Activated CD4-positive, CD25-positive, alpha-beta regulatory T cell (primary cell): ENCODE data around the gene PLXDC2.

Experiments used
- DNase-seq, 4 experiments: peaks; one replicate each; lab custom pipeline; 2025; lab: John Stamatoyannopoulos, UW

The PLXDC2 gene

GRCh38 chr10:19857876-19858275, 41.6 kb downstream of the PLXDC2 start:
- DNase-seq = no peak

DNA sequence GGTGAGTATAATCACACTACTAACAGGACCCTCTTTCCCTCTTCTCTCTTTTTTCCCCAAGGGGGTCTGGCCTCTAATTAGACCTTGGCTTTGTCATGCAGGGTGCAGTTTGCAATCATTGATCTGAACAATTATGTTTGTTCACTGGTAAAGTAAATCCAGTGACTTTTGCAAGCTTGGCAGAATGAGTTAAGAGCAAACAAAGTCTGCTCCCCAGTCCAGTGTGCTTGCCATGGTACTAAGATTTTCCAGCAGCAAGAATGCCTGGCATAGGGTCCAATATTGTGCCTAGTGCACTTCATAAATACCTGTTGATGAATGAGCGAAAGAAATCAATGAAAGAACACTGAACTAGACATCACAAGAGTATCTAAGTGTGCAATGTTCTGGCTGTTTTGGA, 43.9 kb downstream of the PLXDC2 start:
- DNase-seq = no peak

GRCh38 chr10:19862811-19863515, 46.7 kb downstream of the PLXDC2 start:
- DNase-seq = no peak

DNA sequence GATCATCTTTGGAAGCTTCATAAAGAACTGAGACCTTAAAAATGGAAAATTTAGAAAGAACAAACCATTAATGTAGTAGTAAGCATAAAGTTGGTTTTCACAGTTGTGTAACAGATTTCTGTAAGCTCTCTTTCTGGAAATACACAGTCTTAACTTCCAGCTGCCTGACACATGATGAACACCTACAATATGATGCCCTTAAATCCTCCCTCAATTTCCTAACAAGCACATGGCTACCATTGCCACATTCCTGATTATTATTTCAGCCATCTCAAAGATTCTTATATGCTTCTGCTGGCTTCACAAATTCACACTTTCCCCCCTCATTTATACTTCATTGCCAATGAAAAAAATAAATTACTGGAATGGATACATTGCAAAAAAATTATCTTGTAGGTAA, 49.4 kb downstream of the PLXDC2 start:
- DNase-seq = no peak

DNA sequence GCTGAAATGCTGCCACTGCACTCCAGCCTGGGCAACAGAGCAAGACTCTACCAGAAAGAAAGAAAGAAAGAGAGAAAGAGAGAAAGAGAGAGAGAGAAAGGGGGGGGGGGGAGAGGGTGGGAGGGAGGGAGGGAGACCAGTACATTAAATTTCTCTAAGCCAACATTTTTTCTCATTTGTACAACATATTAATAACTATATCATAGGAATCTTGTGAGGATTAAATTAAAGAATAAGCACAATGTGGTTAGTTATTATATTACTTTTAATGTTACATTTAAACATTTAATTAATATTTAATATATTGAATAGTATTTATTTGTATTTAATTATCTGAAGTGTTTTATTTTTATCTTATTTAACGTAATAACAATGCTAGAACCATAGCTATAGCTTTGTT, 53.1 kb downstream of the PLXDC2 start:
- DNase-seq = no peak

GRCh38 chr10:19872504-19873271, 56.5 kb downstream of the PLXDC2 start:
- no peak for DNase-seq

- DNase-seq = no peak
Measured at GRCh38 chr10:19874190-19874589, 58.0 kb downstream of the PLXDC2 start.

- DNase-seq = no peak
Measured at GRCh38 chr10:19874791-19875190, 58.6 kb downstream of the PLXDC2 start.

- no peak for DNase-seq
Measured at GRCh38 chr10:19876570-19876969, 60.3 kb downstream of the PLXDC2 start.

DNA sequence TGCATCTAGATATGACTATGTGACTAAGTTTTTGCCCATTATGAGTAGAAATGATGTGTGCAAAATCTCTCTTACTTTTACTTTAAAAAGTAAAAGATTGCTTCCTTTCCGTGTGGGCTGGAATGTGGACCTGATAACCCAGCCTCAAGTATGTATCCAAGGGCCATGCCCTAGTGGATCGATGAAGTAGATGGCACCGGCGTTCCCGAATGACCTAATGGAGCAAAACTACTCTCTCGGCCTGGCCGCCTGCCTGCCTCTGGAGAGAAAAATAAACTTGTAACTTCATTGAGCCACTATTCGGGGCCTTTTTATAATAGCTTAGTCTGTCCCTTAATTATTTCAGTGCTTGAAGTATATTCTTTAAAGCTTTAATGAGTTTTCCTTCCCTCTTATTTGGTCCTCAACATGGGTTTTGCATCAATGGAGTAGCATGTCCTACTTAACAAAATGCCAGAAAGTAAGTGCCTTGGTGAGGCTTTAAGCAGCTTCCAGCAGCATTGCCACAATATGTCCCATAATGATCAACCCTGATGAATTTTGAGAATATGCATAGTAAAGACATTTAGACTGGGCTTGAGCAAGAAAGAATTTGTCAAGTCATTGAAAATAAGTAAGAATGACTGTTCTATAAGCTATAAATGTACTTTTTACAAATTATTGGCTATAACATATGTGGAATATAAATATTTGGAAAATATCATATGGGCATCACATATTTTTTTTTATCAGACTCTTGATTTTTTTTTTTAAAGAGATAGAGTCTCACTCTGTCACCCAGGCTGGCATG, 61.4 kb downstream of the PLXDC2 start:
- DNase-seq = no peak

GRCh38 chr10:19882621-19883020, 66.4 kb downstream of the PLXDC2 start:
- DNase-seq = no peak

DNA sequence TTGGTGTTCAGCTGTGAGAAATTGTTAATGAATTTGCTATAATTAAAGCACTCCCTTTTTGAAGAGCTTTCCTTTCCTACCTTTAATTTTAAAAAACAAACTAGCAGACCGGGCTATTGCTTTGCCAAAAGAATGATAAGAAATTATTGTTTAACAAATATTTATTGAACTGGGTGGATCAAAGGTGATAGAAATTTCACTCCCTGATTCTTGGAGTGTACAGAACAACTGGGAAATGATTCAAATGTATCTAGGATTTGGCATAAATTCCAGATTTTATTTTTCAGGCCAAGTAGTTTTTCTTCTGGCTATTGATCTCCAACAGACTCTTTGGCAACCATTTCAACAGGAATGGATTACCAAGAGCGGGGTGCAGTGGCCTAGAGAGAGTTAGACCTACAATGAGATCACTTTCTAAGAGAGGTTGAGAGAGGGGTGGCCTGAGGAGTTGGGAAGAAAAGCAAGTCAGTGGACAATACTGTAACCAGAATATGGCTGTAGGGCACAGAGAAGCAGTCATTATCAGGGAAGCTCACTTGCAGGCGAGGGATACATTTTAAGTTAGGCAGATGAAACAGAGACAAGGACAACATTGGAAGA, 71.9 kb downstream of the PLXDC2 start:
- DNase-seq = no peak

DNA sequence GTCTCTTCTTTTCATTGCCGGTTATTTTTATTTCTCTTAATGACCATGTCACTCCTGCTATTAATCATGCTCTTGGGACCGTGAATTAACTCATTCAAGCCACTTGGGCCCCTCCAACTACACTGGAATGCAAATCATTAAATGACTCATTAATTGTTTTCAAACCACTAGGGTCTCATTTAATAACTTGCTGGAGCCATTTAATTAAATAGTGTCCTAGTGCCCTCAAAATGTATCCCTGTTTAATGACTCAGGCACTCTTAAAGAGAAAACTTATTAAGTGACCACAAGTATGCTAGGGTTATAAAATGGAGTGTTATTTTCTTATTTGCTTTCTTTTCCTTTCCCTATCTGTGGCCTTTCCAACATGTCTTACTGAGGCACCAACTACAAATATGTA, 73.0 kb downstream of the PLXDC2 start:
- no peak for DNase-seq

GRCh38 chr10:19891429-19891828, 75.2 kb downstream of the PLXDC2 start:
- DNase-seq = no peak

GRCh38 chr10:19892270-19892669, 76.0 kb downstream of the PLXDC2 start:
- DNase-seq = no peak

DNA sequence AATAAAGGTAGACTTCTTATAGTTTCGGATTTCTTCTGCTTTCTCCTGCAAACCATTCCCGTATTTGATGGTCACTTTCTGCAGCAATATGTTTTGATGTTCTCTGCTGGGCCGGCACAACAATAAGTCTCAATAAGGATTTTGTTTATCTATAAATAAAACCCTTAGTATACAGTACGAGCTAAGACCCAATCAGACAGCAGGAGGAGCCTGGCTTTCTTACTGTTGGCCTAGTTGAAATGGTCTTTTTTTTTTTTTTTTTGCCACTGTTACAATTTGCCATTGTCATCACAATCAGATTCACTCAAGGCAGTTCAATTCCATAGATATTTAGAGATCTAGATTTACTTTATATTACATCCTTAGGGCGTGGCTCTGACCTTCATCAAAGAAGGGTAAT, 76.4 kb downstream of the PLXDC2 start:
- no peak for DNase-seq

- DNase-seq = no peak
Measured at GRCh38 chr10:19895500-19895899, 79.3 kb downstream of the PLXDC2 start.

DNA sequence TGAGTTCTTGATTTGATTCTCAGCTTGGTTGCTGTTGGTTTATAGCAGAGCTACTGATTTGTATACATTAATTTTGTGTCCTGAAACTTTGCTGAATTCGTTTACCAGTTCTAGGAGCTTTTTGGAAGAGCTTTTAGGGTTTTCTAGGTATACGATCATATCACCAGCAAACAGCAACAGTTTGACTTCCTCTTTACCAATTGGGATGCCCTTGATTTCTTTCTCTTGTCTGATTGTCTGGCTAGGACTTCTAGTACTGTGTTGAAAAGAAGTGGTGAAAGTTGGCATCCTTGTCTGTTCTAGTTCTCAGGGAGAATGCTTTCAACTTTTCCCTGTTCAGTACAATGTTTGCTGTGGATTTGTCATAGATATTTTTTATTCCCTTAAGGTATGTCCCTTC, 86.2 kb downstream of the PLXDC2 start:
- DNase-seq = no peak

GRCh38 chr10:19904202-19904661, 88.0 kb downstream of the PLXDC2 start:
- DNase-seq = no peak

DNA sequence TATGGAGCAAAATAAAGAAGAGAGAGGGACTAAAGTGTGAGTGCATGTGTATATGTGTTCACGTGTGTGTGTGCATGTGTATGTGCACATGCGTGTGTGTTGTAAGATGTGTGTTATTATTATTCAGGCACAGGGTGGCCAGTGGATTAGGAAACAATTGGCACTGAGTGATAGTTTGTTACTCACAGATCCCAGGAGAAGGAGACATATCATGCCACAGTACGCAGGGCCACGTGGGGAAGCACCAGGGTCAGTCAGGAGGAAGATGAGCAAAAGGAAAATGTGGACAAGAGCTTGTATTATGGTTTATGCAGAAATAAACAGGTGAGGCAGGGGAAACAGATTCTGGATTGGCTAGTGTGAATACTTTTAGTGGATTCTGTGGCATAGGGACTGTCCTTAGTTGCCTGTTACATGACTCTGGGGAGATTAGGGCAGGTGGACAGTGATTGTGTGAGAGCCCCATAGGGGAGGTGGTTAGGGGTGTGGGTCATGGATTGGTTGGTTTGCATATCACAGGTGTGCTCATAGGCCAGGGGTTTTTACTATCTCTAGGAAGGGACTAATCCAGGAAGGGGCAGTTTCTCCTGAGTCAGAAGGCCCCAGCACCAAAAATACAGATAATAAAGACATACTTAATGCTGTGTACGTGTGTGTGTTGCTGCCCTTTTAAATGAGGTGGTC, 90.0 kb downstream of the PLXDC2 start:
- no peak for DNase-seq

GRCh38 chr10:19908991-19909696, 92.9 kb downstream of the PLXDC2 start:
- no peak for DNase-seq
